SK-N-MC (cell line): ENCODE measurements around the gene PCDHA2.

Experiments used
- EZH2 ChIP-seq: fragments of 200-600 bp; sonication (generic); IDR thresholded peaks from one replicate; pipeline ENCODE4 v1.6.1; 2017; ENCODE audit warnings: antibody characterized with exemption
- FOXP2 ChIP-seq: optimal IDR thresholded peaks from 2 replicates; pipeline ENCODE3; 2011; ENCODE audit warnings: mild to moderate bottlenecking, moderate library complexity; ENCODE audit not compliant: insufficient read depth; ENCODE audit errors: extremely low read length, control extremely low read depth
- POLR2AphosphoS5 ChIP-seq: IDR thresholded peaks from 2 replicates; pipeline ENCODE4 v1.6.1; 2012; ENCODE audit warnings: mild to moderate bottlenecking, low read depth, low read length, borderline replicate concordance

DNA sequence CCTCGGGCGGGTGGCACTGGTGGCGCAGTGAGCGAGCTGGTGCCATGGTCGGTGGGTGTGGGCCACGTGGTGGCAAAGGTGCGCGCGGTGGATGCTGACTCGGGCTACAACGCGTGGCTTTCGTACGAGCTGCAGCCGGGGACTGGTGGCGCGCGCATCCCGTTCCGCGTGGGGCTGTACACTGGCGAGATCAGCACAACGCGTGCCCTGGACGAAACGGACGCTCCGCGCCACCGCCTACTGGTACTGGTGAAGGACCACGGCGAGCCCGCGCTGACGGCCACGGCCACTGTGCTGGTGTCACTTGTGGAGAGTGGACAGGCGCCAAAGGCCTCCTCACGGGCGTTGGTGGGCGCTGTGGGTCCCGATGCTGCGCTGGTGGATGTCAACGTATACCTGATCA, 14.2 kb downstream of the PCDHA2 start:
- TF ChIP-seq EZH2 (no peak), POLR2AphosphoS5 (no peak), FOXP2 (no peak)
